Measurements from ENCODE around the gene TPK1.
"Not testable (repeated sequence)": the region's sequence is repeated elsewhere in the genome, so short reads cannot be mapped to it uniquely, and the experiment has no call there.

TPK1 gene

GRCh38 chr7:144454256-144455039 lies 381.4 kb downstream of the TPK1 start:
- DNase-seq = no peak

DNA sequence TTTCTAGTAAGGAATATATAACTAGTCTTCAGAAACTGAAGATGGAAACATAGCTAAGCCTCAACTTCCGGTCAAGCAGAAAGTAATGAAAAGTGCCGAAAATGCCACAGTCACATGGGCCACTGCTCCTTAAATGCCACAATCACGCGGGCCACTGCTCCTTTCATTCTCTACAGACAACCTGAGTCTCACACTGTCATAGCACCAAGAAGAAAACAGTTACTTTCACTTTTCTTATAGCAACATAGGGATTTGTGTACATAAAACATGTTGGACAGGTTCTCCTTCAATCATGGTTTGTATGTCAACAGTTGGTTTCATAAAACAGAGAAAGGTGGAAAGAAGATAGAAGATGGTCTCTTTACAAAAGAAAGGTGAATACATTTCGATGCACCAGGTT lies 383.8 kb downstream of the TPK1 start:
- DNase-seq = no peak

- no peak for DNase-seq
Observed at GRCh38 chr7:144445590-144445989, 390.3 kb downstream of the TPK1 start.

DNA sequence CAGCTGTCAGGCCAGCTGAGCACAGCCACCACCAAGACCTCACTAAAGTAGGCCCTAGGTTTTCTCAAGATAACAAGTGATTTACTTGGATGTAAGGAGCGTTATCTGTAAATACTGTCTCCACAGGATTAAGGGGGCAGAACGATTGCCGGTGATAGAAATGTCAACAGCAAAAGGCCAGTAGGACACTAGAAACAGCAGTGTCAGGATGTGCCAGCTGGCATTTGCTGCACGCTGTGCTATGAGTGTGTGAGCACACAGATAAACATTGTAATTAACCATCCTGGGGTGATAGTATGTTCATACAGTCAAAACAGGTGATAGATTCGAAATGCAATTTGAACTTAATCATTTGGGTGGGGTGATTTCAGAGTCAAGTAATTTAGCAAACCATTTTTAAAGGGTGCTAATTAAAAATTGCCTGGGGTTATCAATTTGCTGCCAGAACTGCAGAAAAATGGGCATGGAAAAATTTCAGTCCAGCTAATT lies 396.1 kb downstream of the TPK1 start:
- DNase-seq = no peak

DNA sequence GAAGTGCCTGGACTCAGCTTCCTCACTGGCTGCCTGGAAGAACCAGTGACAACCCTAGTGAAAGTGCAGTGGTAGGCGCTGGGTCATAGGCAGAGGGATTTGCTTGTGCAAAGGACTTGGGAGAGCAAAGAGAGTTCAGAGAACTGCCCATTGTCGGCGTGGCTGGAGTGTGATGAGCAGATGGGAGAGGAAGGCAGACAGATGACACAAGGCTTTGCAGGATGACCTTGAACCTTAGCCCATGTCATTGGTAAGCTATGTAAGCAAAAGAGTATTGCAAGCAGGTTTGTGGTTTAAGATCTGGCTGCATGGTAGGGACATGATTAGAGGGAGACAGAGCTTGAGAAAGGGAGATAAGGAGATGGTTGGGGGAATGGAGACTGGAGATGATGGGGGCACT lies 397.1 kb downstream of the TPK1 start:
- no peak for DNase-seq

DNA sequence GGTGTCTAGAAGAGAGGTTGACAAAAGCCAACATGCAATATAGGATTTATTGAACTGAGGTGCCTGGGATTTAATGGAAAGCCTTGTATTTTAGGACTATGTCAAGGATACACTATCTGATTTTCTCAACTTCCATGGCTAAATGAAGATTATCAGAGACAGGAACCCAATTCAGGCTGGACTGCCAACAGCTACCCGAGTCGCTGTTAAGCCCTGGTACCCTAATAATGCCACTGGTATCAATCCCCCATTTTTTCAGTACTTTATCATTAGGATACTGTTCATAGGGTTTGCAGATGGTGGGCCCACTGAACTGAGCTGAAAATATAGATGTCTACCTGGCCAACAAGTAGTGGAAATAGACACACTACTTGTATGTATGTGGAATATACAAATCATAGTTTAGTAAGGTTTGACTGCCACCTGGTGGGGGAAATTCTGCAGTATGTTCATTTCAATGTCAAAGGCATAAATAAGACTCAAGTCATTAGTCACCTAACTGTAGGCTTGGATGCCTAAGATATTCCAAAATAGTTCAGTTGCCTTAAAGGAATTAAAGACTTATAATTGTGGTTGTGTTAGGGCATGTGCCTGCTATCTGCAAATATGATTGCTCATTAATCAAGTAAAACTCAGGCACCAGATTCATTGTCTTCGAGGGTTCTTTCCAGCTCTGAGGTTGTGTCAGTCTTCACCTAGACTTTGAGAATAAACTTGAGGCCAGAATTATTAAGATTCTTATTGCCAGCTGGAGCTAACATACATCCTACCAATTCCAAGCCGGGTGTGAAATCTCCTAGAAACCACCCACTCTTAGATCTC lies 398.3 kb downstream of the TPK1 start:
- peak; percentile 58 for DNase-seq

DNA sequence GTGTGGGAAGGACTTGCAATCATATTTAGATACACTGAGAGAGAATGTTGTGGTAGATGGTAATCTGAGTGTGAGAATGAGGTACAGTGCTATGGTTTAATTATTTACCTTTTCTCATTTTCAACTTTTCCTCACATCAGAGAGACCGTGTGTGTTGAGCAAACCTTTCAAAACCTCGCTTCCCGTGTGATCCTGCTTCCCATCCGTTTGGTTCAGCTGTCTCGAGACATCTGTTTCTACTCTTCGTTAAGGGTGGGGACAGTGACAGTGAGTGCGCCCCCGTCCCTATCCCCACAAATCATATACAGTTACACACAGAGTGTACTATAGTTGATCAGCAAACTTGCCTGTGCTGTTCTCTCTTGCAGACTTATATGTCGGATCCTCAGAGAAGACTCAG lies 399.4 kb downstream of the TPK1 start:
- no peak for DNase-seq

DNA sequence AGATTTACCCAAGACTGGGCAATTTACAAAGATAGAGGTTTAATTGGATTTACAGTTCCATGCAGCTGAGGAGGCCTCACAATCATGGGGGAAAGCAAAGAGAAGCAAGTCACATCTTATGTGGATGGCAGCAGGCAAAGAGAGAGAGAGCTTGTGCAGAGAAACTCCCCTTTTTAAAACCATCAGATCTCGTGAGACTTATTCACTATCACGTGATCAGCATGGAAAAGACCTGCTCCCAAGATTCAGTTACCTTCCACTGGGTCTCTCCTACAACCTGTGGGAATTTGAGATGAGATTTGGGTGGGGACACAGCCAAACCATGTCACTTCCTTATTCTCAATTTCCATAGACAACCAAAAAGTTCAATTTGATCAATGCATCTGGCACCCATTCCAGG lies 407.4 kb downstream of the TPK1 start:
- no peak for DNase-seq

DNA sequence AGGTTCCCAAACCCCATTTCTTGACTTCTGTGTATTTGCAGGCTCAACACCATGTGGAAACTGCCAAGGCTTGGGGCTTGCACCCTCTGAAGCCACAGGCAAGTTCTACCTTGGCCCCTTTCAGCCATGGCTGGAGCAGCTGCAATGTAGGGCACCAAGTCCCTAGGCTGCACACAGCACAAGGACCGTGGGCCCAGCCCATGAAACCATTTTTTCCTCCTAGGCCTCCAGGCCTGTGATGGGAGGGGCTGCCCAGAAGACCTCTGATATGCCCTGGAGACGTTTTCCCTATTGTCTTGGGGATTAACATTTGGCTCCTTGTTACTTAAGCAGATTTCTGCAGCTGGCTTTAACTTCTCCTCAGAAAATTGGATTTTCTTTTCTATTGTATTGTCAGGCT lies 408.3 kb downstream of the TPK1 start:
- not testable (repeated sequence) for DNase-seq

GRCh38 chr7:144418931-144419330 lies 416.9 kb downstream of the TPK1 start:
- DNase-seq = not testable (repeated sequence)

- no peak for DNase-seq
Observed at GRCh38 chr7:144416341-144416740, 419.5 kb downstream of the TPK1 start.

DNA sequence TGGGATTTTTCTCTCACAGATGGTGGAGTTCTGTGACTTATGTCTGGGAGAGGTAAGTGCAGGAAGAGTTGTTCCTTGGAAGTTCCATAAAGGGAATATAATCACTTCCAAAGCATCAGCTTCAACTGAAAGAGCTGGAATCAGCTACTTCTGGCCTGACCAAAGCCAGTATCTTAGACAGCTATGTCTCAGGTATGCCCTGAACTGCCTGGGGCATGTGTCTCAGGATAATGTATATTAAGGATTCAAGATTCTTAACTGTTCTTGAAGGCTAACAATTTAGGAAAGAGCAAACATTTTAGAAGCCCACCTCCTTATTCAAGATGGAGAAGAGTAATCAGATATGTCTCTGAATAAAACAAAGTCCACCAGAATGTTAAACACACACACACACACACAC lies 420.0 kb downstream of the TPK1 start:
- DNase-seq = no peak

DNA sequence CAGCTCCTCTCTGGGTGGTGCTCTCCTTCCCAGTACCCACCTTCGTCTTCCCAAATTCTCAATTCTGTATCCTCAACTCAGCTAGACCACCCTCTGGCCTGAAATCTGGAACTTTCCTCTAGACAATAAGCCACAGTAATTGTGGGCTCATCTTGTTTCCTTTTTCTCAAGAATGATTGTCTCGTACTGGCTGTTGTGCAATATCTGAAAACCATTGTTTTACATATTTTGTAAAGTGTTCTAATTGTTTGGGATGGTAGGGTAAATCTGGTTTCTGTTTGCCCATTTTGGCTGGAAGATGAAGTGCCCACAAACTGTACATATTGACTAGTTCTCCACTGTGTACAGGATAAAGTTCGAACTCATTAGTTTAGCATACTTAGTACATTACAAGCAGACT lies 421.0 kb downstream of the TPK1 start:
- no peak for DNase-seq

GRCh38 chr7:144410441-144410840 lies 425.4 kb downstream of the TPK1 start:
- no peak for DNase-seq

- peak; percentile 16 for DNase-seq
Observed at GRCh38 chr7:144408121-144408520, 427.7 kb downstream of the TPK1 start.

GRCh38 chr7:144407266-144407931 lies 428.5 kb downstream of the TPK1 start:
- no peak for DNase-seq

DNA sequence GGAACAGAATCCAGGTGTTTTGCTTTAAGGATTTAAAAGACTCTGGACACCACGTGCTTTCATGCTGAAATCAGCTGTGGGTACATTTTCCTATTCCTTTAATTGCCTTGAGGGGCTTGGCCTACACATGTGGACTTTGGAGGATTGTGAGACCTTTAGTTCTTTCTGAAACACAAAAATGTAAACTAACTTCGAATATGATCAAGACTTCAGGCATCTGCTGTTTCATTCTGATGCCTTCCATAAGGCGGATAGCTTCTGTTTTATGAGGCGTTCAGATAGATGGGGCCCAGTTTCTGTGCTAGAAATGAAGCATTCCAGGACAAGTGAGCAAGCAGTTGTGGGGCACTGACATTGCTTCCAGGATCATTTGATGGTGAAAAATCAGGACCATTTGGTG lies 430.9 kb downstream of the TPK1 start:
- DNase-seq = no peak

GRCh38 chr7:144403649-144404061 lies 432.2 kb downstream of the TPK1 start, which contains the start of gene NOBOX:
Gene NOBOX, minus strand, starts transcription at chr7:144403693.
- no peak for DNase-seq

GRCh38 chr7:144403102-144403501 lies 432.8 kb downstream of the TPK1 start:
- DNase-seq = no peak

Measured in fibroblast of skin of right biceps (primary cell).